Activated T-helper 1 cell treated with Interleukin-2 at 50 U/mL for 16 hours (primary cell): ENCODE data around the gene GNPDA2.

Source experiments
- DNase-seq: peaks from one replicate; pipeline ENCODE4 v3.0.0-alpha.2; 2020; ENCODE audit warnings: low read depth

The GNPDA2 gene

GRCh38 chr4:44678094-44679041, 48.0 kb downstream of the GNPDA2 start, which contains the start of gene GUF1:
GUF1 (plus strand) TSS chr4:44678420; CDS start chr4:44678623, 203 bp downstream.
- peak; percentile 79 for DNase-seq

- DNase-seq: no peak
Measured at GRCh38 chr4:44675366-44675765, 51.0 kb downstream of the GNPDA2 start.

GRCh38 chr4:44674471-44674870, 51.9 kb downstream of the GNPDA2 start:
- no peak for DNase-seq

GRCh38 chr4:44671636-44672035, 54.7 kb downstream of the GNPDA2 start:
- no peak for DNase-seq

GRCh38 chr4:44670506-44671199, 55.7 kb downstream of the GNPDA2 start:
- no peak for DNase-seq

GRCh38 chr4:44668526-44668925, 57.8 kb downstream of the GNPDA2 start:
- DNase-seq: no peak

GRCh38 chr4:44663539-44664263, 62.7 kb downstream of the GNPDA2 start:
- no peak for DNase-seq

GRCh38 chr4:44662623-44663005, 63.7 kb downstream of the GNPDA2 start:
- no peak for DNase-seq

GRCh38 chr4:44661940-44662622, 64.3 kb downstream of the GNPDA2 start:
- no peak for DNase-seq

- DNase-seq: no peak
Measured at GRCh38 chr4:44660396-44660795, 66.0 kb downstream of the GNPDA2 start.

- DNase-seq: no peak
Measured at GRCh38 chr4:44652002-44652401, 74.4 kb downstream of the GNPDA2 start.
